Measurements from ENCODE around the gene CCNY. TPM values are rescaled to one million over a fixed set of nuclear protein-coding genes. Genes with fewer than 3 reads are reported as not detected.

Gene CCNY
- 28.9 and 52.5 TPM in 2 replicates for total RNA-seq

DNA sequence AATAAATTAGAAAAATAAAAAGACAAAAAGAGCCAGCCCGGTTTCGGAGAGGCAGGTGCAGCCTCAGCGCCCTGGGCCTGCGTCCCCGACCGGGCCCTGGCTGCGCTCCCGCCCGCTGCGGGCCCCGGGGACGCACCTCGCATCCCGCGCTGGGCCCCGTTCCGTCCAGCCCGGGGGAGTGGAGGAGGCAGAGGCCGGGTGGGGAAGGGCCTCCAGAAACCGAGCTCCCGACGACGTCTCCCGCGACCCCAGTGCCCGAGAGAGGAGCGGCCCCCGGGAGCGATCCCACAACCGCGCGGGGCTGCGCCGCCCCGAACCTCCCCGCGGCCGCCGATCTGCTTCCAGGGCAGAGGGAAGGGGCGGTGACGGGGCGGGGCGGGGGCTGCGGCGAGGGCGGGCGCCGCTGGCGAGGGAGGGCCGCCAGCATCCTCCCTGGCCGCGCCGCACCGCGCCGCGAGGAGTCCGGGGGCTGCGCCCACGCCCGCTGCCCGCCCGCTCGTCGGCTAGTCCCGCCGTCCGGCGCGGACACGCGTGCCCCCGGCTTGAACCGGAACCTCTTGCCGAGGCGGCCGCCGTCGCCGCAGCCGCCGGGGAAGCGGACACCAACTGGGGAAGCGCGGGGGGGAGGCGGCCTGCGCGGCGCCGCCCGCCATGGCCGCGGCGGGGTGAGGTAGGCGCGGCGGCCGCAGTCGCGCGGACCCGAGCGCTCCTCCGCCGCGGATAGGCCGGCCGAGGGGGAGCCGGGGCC lies at the start of gene CCNY:
Gene CCNY (plus strand): TSS at position 426 of the 748 bp plus-strand sequence. CDS start 545 bp downstream, outside the sequence.

DNA sequence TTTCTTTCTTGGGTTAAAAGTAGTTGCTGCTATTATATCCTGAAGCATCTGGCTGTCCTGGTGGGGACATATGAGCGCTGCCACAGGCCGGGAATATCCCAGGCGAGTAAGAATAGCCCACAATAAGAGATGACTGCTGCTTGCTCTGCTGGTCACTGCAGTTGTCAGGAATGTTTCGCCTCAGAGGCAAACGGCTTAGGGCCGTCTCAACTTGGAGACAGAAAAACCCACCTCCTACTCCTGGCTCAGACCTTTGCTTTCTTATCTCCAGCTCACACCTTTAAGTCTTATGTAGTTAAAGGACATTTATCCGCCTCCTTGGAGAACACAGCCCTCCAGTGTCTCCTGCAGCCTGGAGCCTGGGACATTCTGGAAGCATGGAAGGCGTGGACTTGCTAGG lies 268.9 kb downstream of the CCNY start, which contains the start of gene GJD4:
Gene GJD4 (plus strand): TSS at position 151 of the 400 bp plus-strand sequence. CDS start 227 bp downstream, at position 378.

Other genes starting within 250 kb of the CCNY start
- 31.1 and 48.1 TPM in 2 replicates for gene CUL2, start 246.2 kb upstream of the CCNY start, total RNA-seq
- 21.4 and 37.8 TPM in 2 replicates for gene CREM, start 209.7 kb upstream of the CCNY start, total RNA-seq